Immature natural killer cell (primary cell): ENCODE data around the gene DDX1. TPM values are rescaled to one million over a fixed set of nuclear protein-coding genes. Genes with fewer than 3 reads are reported as not detected.

Source experiments
- DNase-seq, 3 donors: peaks; one replicate each; pipeline ENCODE4 v3.0.0; 2022; ENCODE audit warnings: mixed read lengths in 1 of 3
- H3K27ac Mint-ChIP-seq, 6 donors: one replicate each; pipeline ENCODE4 v1.8.0; 2020; ENCODE audit warnings: mixed read lengths in 6 of 6, mild to moderate bottlenecking in 5 of 6, inconsistent platforms in 4 of 6, moderate library complexity in 3 of 6
- H3K27me3 Mint-ChIP-seq, 3 donors: one replicate each; pipeline ENCODE4 v1.8.0; 2020 to 2021; ENCODE audit warnings: low read depth in 3 of 3, mild to moderate bottlenecking in 3 of 3, mixed read lengths in 3 of 3, moderate library complexity in 3 of 3, inconsistent platforms in 1 of 3
- H3K36me3 Mint-ChIP-seq, 3 donors: one replicate each; pipeline ENCODE4 v1.8.0; 2020; ENCODE audit warnings: mixed read lengths in 3 of 3, inconsistent platforms in 2 of 3, mild to moderate bottlenecking in 2 of 3
- H3K4me1 Mint-ChIP-seq, 2 donors: one replicate each; pipeline ENCODE4 v1.8.0; 2020; ENCODE audit warnings: inconsistent platforms in 2 of 2, mild to moderate bottlenecking in 2 of 2, mixed read lengths in 2 of 2, moderate library complexity in 1 of 2
- H3K4me3 Mint-ChIP-seq, 5 donors: one replicate each; pipeline ENCODE4 v1.8.0; 2020; ENCODE audit warnings: mild to moderate bottlenecking in 5 of 5, mixed read lengths in 5 of 5, inconsistent platforms in 3 of 5, moderate library complexity in 3 of 5
- H3K9me3 Mint-ChIP-seq, 6 donors: one replicate each; pipeline ENCODE4 v1.8.0; 2020; ENCODE audit warnings: mild to moderate bottlenecking in 6 of 6, mixed read lengths in 6 of 6, inconsistent platforms in 4 of 6, moderate library complexity in 3 of 6
- polyA plus RNA-seq, 3 donors: library from polyadenylated mRNA; unstranded; fragments of 300-500 nt; fragmentation: Illumina TruSeq; gene quantifications; one replicate each; pipeline ENCODE4 v1.2.3, GENCODE V29; 2021

The DDX1 gene
- polyA plus RNA-seq, 3 donors from 2014 or later: 34.1 to 51.9 (median 47.9) TPM

DNA sequence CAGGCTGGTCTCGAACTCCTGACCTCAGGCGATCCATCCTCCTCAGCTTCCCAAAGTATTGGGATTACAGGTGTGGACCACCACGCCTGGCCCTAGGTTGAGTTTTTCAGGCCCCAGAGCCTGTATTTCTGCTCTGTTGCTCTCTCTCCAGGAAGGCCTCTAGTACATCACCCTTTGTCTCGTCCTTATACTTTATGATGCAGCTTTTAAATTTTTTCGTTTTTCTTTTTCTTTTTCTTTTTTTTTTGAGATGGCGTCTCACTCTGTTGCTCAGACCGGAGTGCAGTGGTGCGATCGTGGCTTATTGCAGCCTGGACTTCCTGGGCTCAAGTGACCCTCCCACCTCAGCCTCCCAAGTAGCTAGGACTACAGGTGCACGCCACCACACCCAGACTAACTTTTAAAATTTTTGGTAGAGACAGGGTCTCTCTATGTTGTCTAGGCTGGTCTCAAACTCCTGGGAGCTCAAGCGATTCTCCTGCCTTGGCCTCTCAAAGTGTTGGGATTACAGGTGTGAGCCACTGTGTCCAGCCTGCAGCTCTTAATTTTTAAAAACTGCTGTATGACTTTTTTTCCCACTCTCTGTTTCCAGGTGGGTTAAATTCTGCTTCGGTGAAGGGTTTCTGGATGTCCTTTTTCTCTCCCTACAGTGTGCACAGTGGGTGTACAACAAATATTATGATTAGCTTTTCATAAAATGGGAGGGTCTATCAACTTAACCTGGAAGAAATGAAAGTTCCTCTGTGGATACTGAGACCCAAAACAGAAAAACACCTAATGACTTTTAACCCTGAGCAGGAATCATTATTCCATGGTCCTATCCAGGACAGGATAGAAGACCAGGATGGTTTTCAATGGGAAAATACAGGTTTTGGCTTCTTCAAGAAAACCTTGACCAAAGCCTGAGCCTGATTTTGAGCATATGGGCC lies 47.9 kb downstream of the DDX1 start:
- DNase-seq: no peak
- peaks cover 0 to 10% of the 10 kb centered on the region in 2 donors for H3K4me1 Mint-ChIP-seq
- no peaks in the 10 kb centered on the region for H3K27me3 Mint-ChIP-seq
- H3K27ac Mint-ChIP-seq: no peak overlapping the region
- peaks cover 0 to 5% (median 0%) of the 10 kb centered on the region in 6 donors for H3K9me3 Mint-ChIP-seq
- H3K4me3 Mint-ChIP-seq: no peak overlapping the region
- H3K36me3 Mint-ChIP-seq: peaks cover 11 to 20% (median 20%) of the 10 kb centered on the region in 3 donors

DNA sequence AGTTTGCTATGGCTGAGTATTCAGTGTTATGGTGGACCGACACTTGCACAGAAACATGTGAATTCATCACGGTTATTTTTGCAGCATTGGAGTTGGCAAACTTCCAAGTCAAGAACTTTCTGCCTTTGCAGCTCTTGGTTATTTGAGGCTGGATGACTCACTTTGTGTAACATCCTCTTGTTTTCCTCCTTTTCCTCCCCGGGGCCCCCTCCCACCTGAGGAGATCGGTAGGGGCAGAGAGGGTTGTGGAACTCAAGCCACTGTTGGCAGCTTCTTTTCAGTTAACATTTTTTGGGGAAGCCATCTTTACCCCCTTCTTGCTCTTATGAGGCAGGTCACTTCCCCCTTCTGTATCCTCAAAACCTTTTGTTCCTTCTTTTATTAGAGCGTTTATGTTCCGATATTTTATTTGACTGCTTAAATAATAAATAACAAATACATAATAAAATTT lies 48.6 kb downstream of the DDX1 start:
- H3K36me3 Mint-ChIP-seq: peaks cover 11 to 18% (median 13%) of the 10 kb centered on the region in 3 donors
- peaks cover 0 to 5% (median 0%) of the 10 kb centered on the region in 6 donors for H3K9me3 Mint-ChIP-seq
- peaks cover 0 to 2% (median 0%) of the 10 kb centered on the region in 3 donors for H3K27me3 Mint-ChIP-seq
- DNase-seq: no peak
- H3K27ac Mint-ChIP-seq: no peak overlapping the region
- H3K4me3 Mint-ChIP-seq: no peak overlapping the region
- peaks cover 0 to 10% of the 10 kb centered on the region in 2 donors for H3K4me1 Mint-ChIP-seq

DNA sequence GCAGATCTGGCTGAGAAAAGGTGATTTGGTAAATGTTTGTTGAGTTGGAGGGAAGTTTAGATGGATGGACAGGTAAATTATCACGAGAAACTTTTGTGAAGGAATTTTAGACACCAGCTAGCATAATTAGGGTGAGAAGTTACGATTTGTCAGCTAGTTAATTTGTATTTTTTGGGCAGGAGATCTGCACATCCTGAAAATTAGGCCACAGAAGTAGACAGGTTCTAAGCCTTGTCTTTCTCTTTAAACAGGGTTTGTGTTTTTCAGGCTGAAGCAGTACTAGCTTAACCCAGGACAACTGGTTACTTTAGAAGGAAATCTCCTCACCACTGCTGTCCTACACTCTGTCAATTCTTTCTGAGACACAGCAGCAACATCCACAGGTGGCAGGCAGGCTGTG lies 49.1 kb downstream of the DDX1 start:
- Mint-ChIP-seq H3K4me1 (peaks cover 0 to 10% of the 10 kb centered on the region in 2 donors), H3K4me3 (no peak overlapping the region), H3K36me3 (peaks cover 11 to 18% (median 13%) of the 10 kb centered on the region in 3 donors), H3K9me3 (peaks cover 0 to 5% (median 0%) of the 10 kb centered on the region in 6 donors), H3K27me3 (peaks cover 0 to 2% (median 0%) of the 10 kb centered on the region in 3 donors), H3K27ac (peak overlapping the region in 1 of 6 donors; percentile 35)
- no peak for DNase-seq

DNA sequence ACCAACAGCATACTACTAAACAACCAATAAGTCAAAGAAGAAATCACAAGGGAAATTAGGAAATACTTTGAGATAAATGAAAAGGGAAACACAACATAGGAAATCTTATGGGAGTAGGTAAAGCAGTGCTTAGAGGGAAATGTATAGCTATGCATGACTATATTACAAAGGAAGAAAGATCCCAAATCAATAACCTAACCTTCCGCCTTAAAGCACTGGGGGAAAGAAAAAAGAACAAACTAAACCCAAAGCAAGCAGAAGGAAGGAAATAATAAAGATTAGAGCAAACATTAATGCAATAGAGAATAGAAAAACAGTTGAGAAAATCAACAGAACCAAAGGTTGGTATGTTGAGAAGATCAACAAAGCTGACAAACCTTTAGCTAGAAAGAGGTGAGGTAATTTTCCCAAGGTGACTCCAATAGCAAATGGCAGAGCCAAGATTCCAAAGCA lies 49.9 kb downstream of the DDX1 start:
- DNase-seq: no peak
- peaks cover 11 to 18% (median 11%) of the 10 kb centered on the region in 3 donors for H3K36me3 Mint-ChIP-seq
- H3K27ac Mint-ChIP-seq: peak overlapping the region in 1 of 6 donors; percentile 22
- H3K4me3 Mint-ChIP-seq: no peak overlapping the region
- H3K27me3 Mint-ChIP-seq: peaks cover 0 to 2% (median 0%) of the 10 kb centered on the region in 3 donors
- H3K4me1 Mint-ChIP-seq: peaks cover 0 to 10% of the 10 kb centered on the region in 2 donors
- peaks cover 0 to 5% (median 0%) of the 10 kb centered on the region in 6 donors for H3K9me3 Mint-ChIP-seq

DNA sequence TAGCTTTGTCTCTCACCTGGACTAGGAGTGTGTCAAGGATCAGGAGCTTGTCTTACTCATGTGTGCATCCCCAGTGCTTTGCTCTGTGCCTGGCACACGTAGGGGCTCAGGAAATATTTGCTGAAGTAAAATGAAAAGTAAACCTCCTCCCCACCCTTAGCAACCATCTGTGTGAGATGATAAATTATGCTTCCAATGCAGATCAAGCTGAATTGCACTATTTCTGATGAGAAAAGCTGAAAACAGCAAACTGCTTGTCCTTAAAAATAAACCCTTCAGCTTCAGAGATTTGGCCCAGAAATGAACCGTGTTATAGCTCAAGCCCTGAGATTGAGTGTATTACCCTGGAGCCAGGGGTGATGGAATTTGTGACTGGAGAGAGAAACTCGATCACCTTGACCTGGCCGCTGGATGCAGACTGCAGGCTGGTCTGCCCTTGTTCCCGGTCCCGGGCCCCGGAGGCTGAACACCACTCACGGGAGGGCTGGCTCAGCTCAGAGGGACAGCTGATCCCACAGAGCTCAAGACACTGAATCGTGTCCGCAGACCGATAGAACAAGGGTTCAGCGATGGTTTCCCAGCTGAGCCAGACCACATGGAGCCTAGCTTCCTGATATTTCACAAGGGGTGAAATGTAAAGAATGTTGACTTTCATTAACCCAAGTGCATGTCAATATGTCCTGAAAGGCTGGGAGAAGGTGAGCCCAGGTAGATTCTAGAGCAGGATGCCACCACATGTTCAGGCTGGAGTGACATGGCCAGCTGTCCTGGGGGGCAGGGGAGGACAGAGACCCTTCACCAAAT lies 50.5 kb downstream of the DDX1 start:
- Mint-ChIP-seq H3K9me3 (peaks cover 0 to 5% (median 0%) of the 10 kb centered on the region in 6 donors), H3K27ac (no peak overlapping the region), H3K4me1 (peaks cover 0 to 6% of the 10 kb centered on the region in 2 donors), H3K36me3 (peaks cover 11 to 18% (median 11%) of the 10 kb centered on the region in 3 donors), H3K4me3 (no peak overlapping the region), H3K27me3 (peaks cover 0 to 2% (median 0%) of the 10 kb centered on the region in 3 donors)
- DNase-seq: no peak

DNA sequence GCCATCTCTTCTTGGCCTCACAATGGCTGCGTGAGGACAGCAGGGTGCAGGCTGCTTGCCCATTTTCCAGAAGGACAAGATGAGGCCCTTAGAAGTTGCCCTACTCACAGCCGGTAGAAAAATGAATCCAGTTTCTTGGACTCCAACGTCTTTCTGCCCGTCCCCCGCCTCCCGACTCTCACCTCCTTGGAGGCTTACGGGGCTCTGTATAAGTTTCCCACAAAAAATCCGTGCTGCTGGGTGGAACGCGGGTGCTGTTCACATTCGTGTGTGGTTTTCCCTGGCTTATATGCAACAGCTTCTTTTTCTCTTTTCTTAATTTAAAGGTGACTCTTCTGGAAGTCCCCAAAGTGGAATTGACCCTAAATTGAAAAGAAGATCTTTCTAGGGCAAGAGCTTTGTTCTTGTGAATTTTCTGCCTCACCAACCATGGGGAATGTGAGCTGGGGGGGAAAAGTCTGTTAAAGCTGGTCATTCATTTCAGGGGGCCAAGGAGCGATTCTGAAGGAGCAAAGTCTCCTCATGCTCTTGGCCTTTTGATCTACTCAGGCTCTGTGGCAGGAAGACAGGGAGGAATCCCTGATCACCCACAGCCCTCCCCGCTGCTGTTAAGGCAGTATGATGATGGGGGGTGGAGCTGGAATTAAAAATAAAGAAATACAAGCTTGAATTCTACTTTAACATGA lies 51.3 kb downstream of the DDX1 start:
- peaks cover 0 to 5% (median 0%) of the 10 kb centered on the region in 6 donors for H3K9me3 Mint-ChIP-seq
- no peak for DNase-seq
- no peak overlapping the region for H3K27ac Mint-ChIP-seq
- H3K4me1 Mint-ChIP-seq: no peaks in the 10 kb centered on the region
- H3K27me3 Mint-ChIP-seq: peaks cover 0 to 2% (median 0%) of the 10 kb centered on the region in 3 donors
- no peak overlapping the region for H3K4me3 Mint-ChIP-seq
- H3K36me3 Mint-ChIP-seq: peaks cover 11 to 18% (median 11%) of the 10 kb centered on the region in 3 donors

DNA sequence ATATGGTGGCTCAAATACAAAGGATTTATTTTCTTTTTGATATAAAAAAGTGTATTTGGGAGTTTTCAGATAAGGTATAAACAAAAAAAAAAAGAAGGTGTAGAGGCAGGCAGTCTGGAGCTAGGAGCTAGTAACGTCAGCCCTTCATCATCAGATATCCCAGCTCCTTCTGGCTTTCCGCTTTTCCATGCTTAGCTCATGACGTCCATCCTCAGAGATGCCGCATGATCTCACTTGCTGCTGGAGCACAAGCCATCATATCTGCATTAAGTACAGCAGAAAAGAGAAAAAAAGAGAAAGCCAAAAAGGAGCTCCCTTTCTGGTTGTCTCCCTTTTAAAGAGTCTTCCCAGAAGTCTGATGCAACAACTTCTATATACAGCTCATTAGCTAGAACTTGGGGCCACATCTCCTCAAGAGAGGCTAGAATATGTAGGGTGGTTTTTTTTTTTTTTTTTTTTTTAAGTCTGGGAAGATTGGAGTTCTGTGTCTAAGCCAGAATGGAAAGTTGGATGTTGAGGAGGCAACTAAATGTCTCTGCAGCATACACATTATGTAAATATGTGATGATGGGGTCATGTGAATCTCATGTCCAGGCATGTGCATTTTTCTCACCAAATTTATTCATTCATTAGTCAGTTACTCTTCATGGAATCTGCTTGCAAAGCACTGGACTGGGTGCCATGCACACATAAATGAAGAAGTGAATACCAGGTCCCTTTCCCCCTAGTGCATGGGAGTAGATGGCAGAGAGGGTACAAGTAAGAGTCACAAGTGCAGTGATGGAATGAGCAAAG lies 52.3 kb downstream of the DDX1 start:
- Mint-ChIP-seq H3K27ac (no peak overlapping the region), H3K27me3 (peaks cover 0 to 2% (median 0%) of the 10 kb centered on the region in 3 donors), H3K9me3 (peaks cover 0 to 5% (median 0%) of the 10 kb centered on the region in 6 donors), H3K36me3 (peaks cover 8 to 18% (median 11%) of the 10 kb centered on the region in 3 donors), H3K4me1 (no peaks in the 10 kb centered on the region), H3K4me3 (no peak overlapping the region)
- no peak for DNase-seq

DNA sequence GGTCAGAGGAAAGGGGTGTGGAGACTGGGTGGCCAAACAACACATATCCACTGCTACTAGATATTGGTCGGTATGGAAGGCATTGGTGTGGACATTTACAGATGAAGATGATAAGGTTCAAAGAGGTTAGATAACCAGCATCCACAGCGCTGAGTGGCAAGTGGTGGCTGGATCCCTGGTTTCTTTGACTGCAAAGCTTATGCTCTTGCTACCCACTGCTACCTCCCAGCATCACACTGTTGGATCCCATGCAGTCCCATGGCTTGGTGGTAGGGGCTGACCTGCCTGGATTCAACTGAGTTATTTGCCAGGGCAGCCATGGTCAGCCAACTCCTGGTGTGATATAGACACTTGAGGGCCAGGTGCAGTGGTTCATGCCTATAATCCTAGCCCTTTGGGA lies 53.6 kb downstream of the DDX1 start:
- H3K27me3 Mint-ChIP-seq: peaks cover 0 to 2% (median 0%) of the 10 kb centered on the region in 3 donors
- peaks cover 0 to 5% (median 0%) of the 10 kb centered on the region in 6 donors for H3K9me3 Mint-ChIP-seq
- no peak overlapping the region for H3K27ac Mint-ChIP-seq
- no peaks in the 10 kb centered on the region for H3K4me1 Mint-ChIP-seq
- no peak overlapping the region for H3K4me3 Mint-ChIP-seq
- no peak for DNase-seq
- H3K36me3 Mint-ChIP-seq: peaks cover 8 to 18% (median 11%) of the 10 kb centered on the region in 3 donors

DNA sequence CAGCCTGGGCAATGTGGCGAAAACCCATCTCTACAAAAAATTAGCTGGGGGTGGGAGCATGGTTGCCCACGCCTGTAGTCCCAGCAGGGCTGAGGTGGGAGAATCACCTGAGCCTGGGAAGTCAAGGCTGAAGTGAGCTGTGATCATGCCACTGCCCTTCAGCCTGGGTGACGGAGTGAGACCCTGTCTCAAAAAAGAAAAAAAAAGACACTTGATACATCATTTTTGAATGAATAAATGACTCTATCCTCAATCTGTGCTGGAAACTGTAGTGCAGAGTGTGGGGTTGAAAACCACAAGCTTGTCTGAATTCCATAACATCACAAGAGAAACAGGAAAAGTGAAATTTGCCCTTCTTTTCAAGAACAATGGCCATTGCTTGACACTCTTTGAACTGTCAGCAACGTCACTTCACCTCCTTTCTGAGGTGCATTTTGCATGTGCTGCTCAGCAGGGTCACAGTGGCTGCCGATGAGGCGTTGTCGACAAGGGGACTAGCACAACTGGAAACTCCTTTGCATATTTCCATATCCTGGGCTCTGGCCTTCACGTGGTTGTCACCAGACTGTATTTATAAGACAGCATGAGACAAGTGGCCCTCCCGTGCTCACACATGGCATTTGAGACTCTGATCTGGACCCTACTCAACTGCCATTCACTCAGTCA lies 54.2 kb downstream of the DDX1 start:
- Mint-ChIP-seq H3K27me3 (peaks cover 0 to 2% (median 0%) of the 10 kb centered on the region in 3 donors), H3K4me1 (no peaks in the 10 kb centered on the region), H3K36me3 (peaks cover 8 to 13% (median 11%) of the 10 kb centered on the region in 3 donors), H3K4me3 (no peak overlapping the region), H3K9me3 (peaks cover 0 to 5% (median 0%) of the 10 kb centered on the region in 6 donors), H3K27ac (no peak overlapping the region)
- no peak for DNase-seq

DNA sequence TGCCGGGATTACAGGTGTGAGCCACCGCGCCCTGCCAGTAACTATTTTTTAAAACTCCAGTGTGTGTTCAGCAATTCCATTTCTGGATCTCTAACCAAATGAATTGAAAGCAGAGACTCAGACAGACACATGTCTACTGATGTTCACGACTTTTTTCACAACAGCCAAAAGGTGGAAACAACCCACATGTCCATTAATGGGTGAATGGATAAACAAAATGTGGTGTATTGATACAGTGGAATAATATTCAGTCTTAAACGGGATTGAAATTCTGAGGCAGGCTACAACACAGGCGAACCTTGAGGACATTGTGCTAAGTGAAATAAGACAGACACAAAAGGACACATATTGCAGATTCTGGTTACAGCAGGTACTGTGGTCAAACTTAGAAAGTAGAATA lies 55.0 kb downstream of the DDX1 start:
- Mint-ChIP-seq H3K36me3 (peaks cover 0 to 5% (median 3%) of the 10 kb centered on the region in 3 donors), H3K4me1 (no peaks in the 10 kb centered on the region), H3K27ac (no peak overlapping the region), H3K4me3 (no peak overlapping the region), H3K27me3 (peaks cover 0 to 4% (median 0%) of the 10 kb centered on the region in 3 donors), H3K9me3 (peaks cover 0 to under 1% (median 0%) of the 10 kb centered on the region in 6 donors)
- no peak for DNase-seq

DNA sequence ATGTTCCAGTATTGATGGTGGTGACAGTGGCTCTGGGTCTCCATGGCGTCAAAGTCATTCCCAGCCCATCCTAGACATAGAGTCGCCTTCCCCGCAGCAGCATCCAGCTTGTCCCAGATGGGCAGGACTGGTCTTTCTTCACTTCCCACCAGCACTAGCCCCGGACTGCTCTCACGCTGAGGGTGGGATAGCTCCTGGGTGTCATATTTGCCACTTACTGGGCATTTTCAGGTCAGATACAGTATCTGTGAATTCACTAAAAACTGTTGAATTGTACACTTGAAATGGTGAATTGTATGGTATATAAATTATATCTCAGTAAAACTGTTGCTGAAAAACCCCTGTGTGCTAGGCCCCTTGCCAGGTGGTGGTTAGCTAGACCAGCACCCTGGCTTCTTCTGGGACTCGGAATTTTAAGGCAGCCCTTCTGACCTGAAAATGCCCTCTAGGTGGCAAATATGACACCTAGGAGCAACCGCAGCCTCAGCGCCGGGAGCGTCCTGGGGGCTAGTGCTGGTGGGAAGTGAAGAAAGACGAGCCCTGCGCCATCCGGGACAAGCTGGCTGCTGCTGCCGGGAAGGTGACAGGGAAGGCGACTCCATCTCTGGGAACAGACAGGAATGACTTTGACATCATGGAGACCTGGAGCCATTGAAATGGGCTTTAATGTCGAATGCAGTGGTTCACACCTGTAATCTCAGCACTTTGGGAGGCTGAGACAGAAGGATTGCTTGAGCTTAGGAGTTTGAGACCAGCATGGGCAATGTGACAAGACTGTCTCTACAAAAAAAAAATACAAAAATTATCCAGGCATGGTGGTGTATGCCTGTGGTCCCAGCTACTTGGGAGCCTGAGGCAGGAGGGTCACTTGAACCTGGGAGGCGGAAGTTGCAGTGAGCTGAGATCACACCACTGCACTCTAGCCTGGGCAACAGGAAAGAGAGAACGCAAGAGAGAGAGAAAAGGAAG lies 56.2 kb downstream of the DDX1 start:
- Mint-ChIP-seq H3K36me3 (no peaks in the 10 kb centered on the region), H3K9me3 (no peaks in the 10 kb centered on the region), H3K4me1 (no peaks in the 10 kb centered on the region), H3K27me3 (peaks cover 0 to 4% (median 0%) of the 10 kb centered on the region in 3 donors), H3K4me3 (peak overlapping the region in 1 of 5 donors; percentile 38), H3K27ac (no peak overlapping the region)
- no peak for DNase-seq
